ENCODE data around the gene DEK.
"Not testable (repeated sequence)": the region's sequence is repeated elsewhere in the genome, so short reads cannot be mapped to it uniquely, and the experiment has no call there.

DEK gene

DNA sequence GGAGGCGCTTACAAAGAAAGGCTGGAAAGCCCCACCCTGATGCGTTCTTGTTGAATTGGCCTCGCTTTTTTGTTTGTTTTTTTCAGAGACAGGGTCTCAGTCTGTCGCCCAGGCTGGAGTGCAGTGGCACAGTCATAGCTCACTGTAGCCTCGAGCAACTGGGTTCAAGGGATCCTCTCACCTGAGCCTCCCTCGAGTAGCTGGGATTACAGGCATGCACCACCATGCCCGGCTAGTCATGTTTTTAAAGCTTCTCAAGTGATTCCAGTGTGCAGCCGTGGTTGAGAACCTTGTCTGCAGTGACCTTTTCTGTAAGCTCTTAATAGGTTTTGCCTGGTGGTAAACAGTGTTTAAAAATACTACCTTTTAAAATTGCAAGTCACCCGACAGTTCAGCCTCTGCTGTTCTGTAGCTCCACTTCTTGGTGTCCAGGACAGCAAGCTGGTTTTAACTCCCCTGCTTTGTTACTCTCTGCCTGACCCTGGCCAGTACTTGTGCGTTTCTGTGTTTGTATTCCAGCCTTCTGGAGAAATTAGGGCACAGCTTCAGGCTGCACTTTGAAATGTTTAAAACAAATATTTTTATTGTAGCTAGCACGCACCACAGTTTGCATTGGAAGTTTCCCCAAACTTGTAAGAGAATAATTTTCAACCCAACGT, 54.7 kb downstream of the DEK start:
- H3K4me3 ChIP-seq (ENCODE audit: low read length), result no peak overlapping the region
- H3K4me2 ChIP-seq (ENCODE audit: low read length), result no peak overlapping the region
- H3K36me3 ChIP-seq (ENCODE audit: control insufficient read depth, low read length), result no peaks in the 10 kb centered on the region
- 0 out of 2 replicates have a peak, but pooled peaks cover 3% of the 10 kb centered on the region for H3F3A ChIP-seq (ENCODE audit: control insufficient read depth, insufficient read depth)
- H3K9me2 ChIP-seq (replicated peaks; ENCODE audit: control insufficient read depth, low read length), result no peaks in the 10 kb centered on the region
- H3K4me1 ChIP-seq (ENCODE audit: control insufficient read depth, low read length), result peaks cover 11% of the 10 kb centered on the region
- no peak for TF ChIP-seq EZH2phosphoT487 (IDR thresholded peaks at IDR 0.05; ENCODE audit: borderline replicate concordance, low read length)
- no peak for TF ChIP-seq CTCF (IDR thresholded peaks at IDR 0.05; ENCODE audit: low read depth, low read length, poor library complexity, severe bottlenecking)
- H3K9me3 ChIP-seq (ENCODE audit: control insufficient read depth, insufficient read depth, low read length), result no peaks in the 10 kb centered on the region
- no peaks in the 10 kb centered on the region for H3K27me3 ChIP-seq (ENCODE audit: control insufficient read depth, low read length)
- no peaks in the 10 kb centered on the region for H3K79me2 ChIP-seq (ENCODE audit: control insufficient read depth, low read length)
- H4K20me1 ChIP-seq (ENCODE audit: control insufficient read depth, insufficient read depth, low read depth, low read length), result no peaks in the 10 kb centered on the region
- H3K27ac ChIP-seq (ENCODE audit: low read depth, low read length), result no peak overlapping the region

DNA sequence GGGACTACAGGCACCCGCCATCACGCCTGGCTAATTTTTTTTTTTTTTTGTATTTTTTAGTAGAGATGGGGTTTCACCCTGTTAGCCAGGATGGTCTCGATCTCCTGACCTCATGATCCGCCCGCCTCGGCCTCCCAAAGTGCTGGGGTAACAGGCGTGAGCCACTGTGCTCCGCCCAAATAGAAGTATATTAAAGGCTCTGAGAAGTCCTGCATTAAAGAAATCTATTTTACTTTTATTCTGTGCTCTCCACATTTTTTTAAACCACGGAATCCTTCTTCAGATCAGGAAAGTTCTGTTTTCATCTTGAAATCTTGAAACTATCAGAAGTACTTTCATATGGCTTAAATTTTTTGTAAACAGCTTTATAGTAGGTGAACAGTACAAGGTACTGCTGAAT, 55.6 kb downstream of the DEK start:
- not testable (repeated sequence) for H3K27ac ChIP-seq (ENCODE audit: low read depth, low read length); H3K79me2 ChIP-seq (ENCODE audit: control insufficient read depth, low read length); H3K4me3 ChIP-seq (ENCODE audit: low read length); H3F3A ChIP-seq (ENCODE audit: control insufficient read depth, insufficient read depth); H3K9me2 ChIP-seq (replicated peaks; ENCODE audit: control insufficient read depth, low read length); H3K4me2 ChIP-seq (ENCODE audit: low read length); H3K36me3 ChIP-seq (ENCODE audit: control insufficient read depth, low read length); H3K9me3 ChIP-seq (ENCODE audit: control insufficient read depth, insufficient read depth, low read length); H3K27me3 ChIP-seq (ENCODE audit: control insufficient read depth, low read length); H4K20me1 ChIP-seq (ENCODE audit: control insufficient read depth, insufficient read depth, low read depth, low read length)
- peaks cover 11% of the 10 kb centered on the region for H3K4me1 ChIP-seq (ENCODE audit: control insufficient read depth, low read length)

DNA sequence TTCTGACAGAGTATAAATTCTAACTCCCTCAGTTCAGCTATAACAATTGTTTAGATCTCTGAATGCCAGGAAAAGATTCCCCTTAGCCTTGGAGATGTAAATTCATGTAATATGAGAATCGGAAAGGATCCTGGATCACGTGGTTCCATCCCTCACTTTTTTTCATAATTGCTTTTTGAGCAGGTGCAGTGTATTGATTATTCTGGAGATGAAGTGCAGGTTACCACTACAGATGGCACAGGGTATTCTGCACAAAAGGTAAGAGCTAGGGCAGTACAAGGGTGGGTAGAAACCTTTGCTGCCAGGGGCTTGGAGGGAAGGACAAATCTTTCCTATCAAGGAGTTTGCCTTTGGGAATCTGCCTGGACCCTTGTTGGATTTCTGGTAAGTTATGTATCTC, 56.4 kb downstream of the DEK start:
- TF ChIP-seq EZH2phosphoT487 (IDR thresholded peaks at IDR 0.05; ENCODE audit: borderline replicate concordance, low read length) (no peak), CTCF (IDR thresholded peaks at IDR 0.05; ENCODE audit: low read depth, low read length, poor library complexity, severe bottlenecking) (no peak)
- H3K4me2 ChIP-seq (ENCODE audit: low read length), result no peak overlapping the region
- H3K27ac ChIP-seq (ENCODE audit: low read depth, low read length), result no peak overlapping the region
- no peaks in the 10 kb centered on the region for H3K9me3 ChIP-seq (ENCODE audit: control insufficient read depth, insufficient read depth, low read length)
- no peaks in the 10 kb centered on the region for H4K20me1 ChIP-seq (ENCODE audit: control insufficient read depth, insufficient read depth, low read depth, low read length)
- H3K79me2 ChIP-seq (ENCODE audit: control insufficient read depth, low read length), result no peaks in the 10 kb centered on the region
- no peak overlapping the region for H3K4me3 ChIP-seq (ENCODE audit: low read length)
- no peaks in the 10 kb centered on the region for H3K27me3 ChIP-seq (ENCODE audit: control insufficient read depth, low read length)
- H3K36me3 ChIP-seq (ENCODE audit: control insufficient read depth, low read length), result no peaks in the 10 kb centered on the region
- H3F3A ChIP-seq (ENCODE audit: control insufficient read depth, insufficient read depth), result no peaks in the 10 kb centered on the region
- H3K4me1 ChIP-seq (ENCODE audit: control insufficient read depth, low read length), result peaks cover 11% of the 10 kb centered on the region
- H3K9me2 ChIP-seq (replicated peaks; ENCODE audit: control insufficient read depth, low read length), result no peaks in the 10 kb centered on the region

DNA sequence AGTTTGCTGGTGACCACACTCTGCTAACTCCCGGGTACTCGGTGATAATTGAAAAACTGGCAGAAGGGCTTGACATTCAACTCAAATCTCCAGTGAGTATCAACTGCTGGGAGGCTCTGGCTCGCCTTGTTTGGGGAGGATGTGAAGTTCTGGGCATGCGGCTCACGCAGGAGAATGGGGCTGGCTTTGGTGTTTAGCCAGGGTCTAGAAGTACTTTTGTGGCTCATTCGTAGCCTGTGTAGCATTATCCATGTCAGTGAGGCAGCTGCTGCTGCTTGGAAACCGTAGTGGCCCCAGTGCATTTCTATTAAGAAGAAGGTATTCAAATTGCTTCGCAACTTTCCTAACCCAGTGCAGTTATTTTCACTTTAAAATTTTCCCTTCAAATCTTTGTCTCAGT, 56.9 kb downstream of the DEK start:
- H4K20me1 ChIP-seq (ENCODE audit: control insufficient read depth, insufficient read depth, low read depth, low read length), result no peaks in the 10 kb centered on the region

More for the DNA sequence above, 56.9 kb downstream of the DEK start:
- no peaks in the 10 kb centered on the region for H3F3A ChIP-seq (ENCODE audit: control insufficient read depth, insufficient read depth)
- H3K36me3 ChIP-seq (ENCODE audit: control insufficient read depth, low read length), result no peaks in the 10 kb centered on the region
- no peak overlapping the region for H3K4me3 ChIP-seq (ENCODE audit: low read length)
- H3K27me3 ChIP-seq (ENCODE audit: control insufficient read depth, low read length), result no peaks in the 10 kb centered on the region
- TF ChIP-seq EZH2phosphoT487 (IDR thresholded peaks at IDR 0.05; ENCODE audit: borderline replicate concordance, low read length) (no peak), CTCF (IDR thresholded peaks at IDR 0.05; ENCODE audit: low read depth, low read length, poor library complexity, severe bottlenecking) (no peak)
- H3K4me2 ChIP-seq (ENCODE audit: low read length), result no peak overlapping the region
- H3K79me2 ChIP-seq (ENCODE audit: control insufficient read depth, low read length), result no peaks in the 10 kb centered on the region
- no peaks in the 10 kb centered on the region for H3K9me2 ChIP-seq (replicated peaks; ENCODE audit: control insufficient read depth, low read length)
- H3K27ac ChIP-seq (ENCODE audit: low read depth, low read length), result no peak overlapping the region
- peaks cover 11% of the 10 kb centered on the region for H3K4me1 ChIP-seq (ENCODE audit: control insufficient read depth, low read length)
- no peaks in the 10 kb centered on the region for H3K9me3 ChIP-seq (ENCODE audit: control insufficient read depth, insufficient read depth, low read length)

Data from DOHH2 (cell line).